ENCODE measurements around the gene OSBPL10.
"Not testable (repeated sequence)": the region's sequence is repeated elsewhere in the genome, so short reads cannot be mapped to it uniquely, and the experiment has no call there.

Gene OSBPL10

GRCh38 chr3:31800436-31800835 lies 180.6 kb downstream of the OSBPL10 start:
- no peak for DNase-seq (ENCODE audit: low read depth)
- no peak overlapping the region for H3K4me3 ChIP-seq (ENCODE audit: low read depth, low read length)

- no peak for DNase-seq (ENCODE audit: low read depth)
- no peak overlapping the region for H3K4me3 ChIP-seq (ENCODE audit: low read depth, low read length)
Observed at GRCh38 chr3:31798840-31799239, 182.2 kb downstream of the OSBPL10 start.

GRCh38 chr3:31793821-31794220 lies 187.2 kb downstream of the OSBPL10 start:
- no peak overlapping the region for H3K4me3 ChIP-seq (ENCODE audit: low read depth, low read length)
- no peak for DNase-seq (ENCODE audit: low read depth)

- H3K4me3 ChIP-seq (ENCODE audit: low read depth, low read length): no peak overlapping the region
- DNase-seq (ENCODE audit: low read depth): no peak
Observed at GRCh38 chr3:31791090-31791430, 190.0 kb downstream of the OSBPL10 start.

GRCh38 chr3:31790193-31791089 lies 190.6 kb downstream of the OSBPL10 start:
- no peak for DNase-seq (ENCODE audit: low read depth)
- H3K4me3 ChIP-seq (ENCODE audit: low read depth, low read length): no peak overlapping the region

- no peak overlapping the region for H3K4me3 ChIP-seq (ENCODE audit: low read depth, low read length)
- no peak for DNase-seq (ENCODE audit: low read depth)
Observed at GRCh38 chr3:31789429-31789828, 191.6 kb downstream of the OSBPL10 start.

GRCh38 chr3:31785734-31786133 lies 195.3 kb downstream of the OSBPL10 start:
- DNase-seq (ENCODE audit: low read depth): no peak
- H3K4me3 ChIP-seq (ENCODE audit: low read depth, low read length): no peak overlapping the region

GRCh38 chr3:31785286-31785685 lies 195.8 kb downstream of the OSBPL10 start:
- no peak for DNase-seq (ENCODE audit: low read depth)

GRCh38 chr3:31783851-31784250 lies 197.2 kb downstream of the OSBPL10 start:
- H3K4me3 ChIP-seq (ENCODE audit: low read depth, low read length); DNase-seq (ENCODE audit: low read depth): not testable (repeated sequence)

More at GRCh38 chr3:31785286-31785685, 195.8 kb downstream of the OSBPL10 start:
- H3K4me3 ChIP-seq (ENCODE audit: low read depth, low read length): no peak overlapping the region

GRCh38 chr3:31782306-31782705 lies 198.8 kb downstream of the OSBPL10 start:
- not testable (repeated sequence) for H3K4me3 ChIP-seq (ENCODE audit: low read depth, low read length); DNase-seq (ENCODE audit: low read depth)

- no peak overlapping the region for H3K4me3 ChIP-seq (ENCODE audit: low read depth, low read length)
- no peak for DNase-seq (ENCODE audit: low read depth)
Observed at GRCh38 chr3:31779514-31779913, 201.5 kb downstream of the OSBPL10 start.

- DNase-seq (ENCODE audit: low read depth): no peak
Observed at GRCh38 chr3:31777887-31778286, 203.2 kb downstream of the OSBPL10 start.

GRCh38 chr3:31777092-31777491 lies 204.0 kb downstream of the OSBPL10 start:
- H3K4me3 ChIP-seq (ENCODE audit: low read depth, low read length): no peak overlapping the region
- no peak for DNase-seq (ENCODE audit: low read depth)

More at GRCh38 chr3:31777887-31778286, 203.2 kb downstream of the OSBPL10 start:
- no peak overlapping the region for H3K4me3 ChIP-seq (ENCODE audit: low read depth, low read length)

- DNase-seq (ENCODE audit: low read depth): no peak
- H3K4me3 ChIP-seq (ENCODE audit: low read depth, low read length): no peak overlapping the region
Observed at GRCh38 chr3:31776016-31776415, 205.0 kb downstream of the OSBPL10 start.

GRCh38 chr3:31775383-31775782 lies 205.7 kb downstream of the OSBPL10 start:
- H3K4me3 ChIP-seq (ENCODE audit: low read depth, low read length): no peak overlapping the region
- no peak for DNase-seq (ENCODE audit: low read depth)

- no peak overlapping the region for H3K4me3 ChIP-seq (ENCODE audit: low read depth, low read length)
- DNase-seq (ENCODE audit: low read depth): no peak
Observed at GRCh38 chr3:31772758-31773473, 208.1 kb downstream of the OSBPL10 start.

- H3K4me3 ChIP-seq (ENCODE audit: low read depth, low read length): no peak overlapping the region
- no peak for DNase-seq (ENCODE audit: low read depth)
Observed at GRCh38 chr3:31772272-31772671, 208.8 kb downstream of the OSBPL10 start.

GRCh38 chr3:31770822-31771326 lies 210.2 kb downstream of the OSBPL10 start:
- no peak overlapping the region for H3K4me3 ChIP-seq (ENCODE audit: low read depth, low read length)
- DNase-seq (ENCODE audit: low read depth): no peak

- DNase-seq (ENCODE audit: low read depth): no peak
- H3K4me3 ChIP-seq (ENCODE audit: low read depth, low read length): no peak overlapping the region
Observed at GRCh38 chr3:31768479-31769125, 212.5 kb downstream of the OSBPL10 start.

GRCh38 chr3:31767920-31768319 lies 213.1 kb downstream of the OSBPL10 start:
- H3K4me3 ChIP-seq (ENCODE audit: low read depth, low read length): no peak overlapping the region
- DNase-seq (ENCODE audit: low read depth): no peak

Measured in skeletal muscle cell (primary cell).